Omental fat pad (tissue), 4 donors: ENCODE results near the gene MGMT. TPM values are rescaled to one million over a fixed set of nuclear protein-coding genes. Genes with fewer than 3 reads are reported as not detected.

Source experiments
- ATAC-seq: fragments of 150-250 bp; one replicate; pipeline ENCODE4 v1.9.1; 2016; ENCODE audit warnings: mild to moderate bottlenecking, moderate library complexity; ENCODE audit not compliant: low FRiP score
- DNase-seq: peaks from one replicate; pipeline ENCODE4 v3.0.0-alpha.2; 2019; ENCODE audit warnings: low spot score
- total RNA-seq, 4 donors: library from RNA; depleted of rRNA; stranded (reverse); fragments of >200 nt; gene quantifications; one replicate each; pipeline ENCODE4 v1.1.0, GENCODE V29; 2016
- TF ChIP-seq, protein P1 (sequence below), 3 donors: fragments of 450-650 bp; IDR thresholded peaks; one replicate each; pipeline ENCODE4 v1.5.1; 2016 to 2017; ENCODE audit warnings: antibody characterized with exemption in 3 of 3, mild to moderate bottlenecking in 3 of 3, moderate library complexity in 2 of 3

Gene MGMT
- total RNA-seq, 4 donors from 2014 or later = 27.3 to 56.6 (median 35.4) TPM

DNA sequence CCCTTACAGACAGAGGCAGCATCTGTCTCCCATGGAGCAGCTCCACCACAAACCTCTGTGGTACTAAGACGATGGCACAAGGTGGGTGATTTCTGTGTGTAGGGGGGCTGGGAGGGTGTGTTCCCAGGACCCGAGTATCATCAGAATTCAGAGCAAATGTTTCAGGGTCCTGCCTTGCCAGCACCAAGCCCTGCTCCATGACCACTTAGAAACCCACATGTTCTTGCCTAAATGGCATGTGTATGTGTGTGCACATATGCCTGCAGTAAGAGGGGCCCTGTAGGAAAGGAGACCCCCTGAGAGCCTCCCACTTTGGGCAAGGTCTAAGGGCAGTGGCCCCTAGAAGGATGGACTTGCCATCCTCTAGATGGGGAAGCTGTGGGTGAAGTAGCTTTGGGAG is 17.1 kb upstream of the MGMT start:
- ATAC-seq (no peak), DNase-seq (no peak)
- TF ChIP-seq, protein P1, sequence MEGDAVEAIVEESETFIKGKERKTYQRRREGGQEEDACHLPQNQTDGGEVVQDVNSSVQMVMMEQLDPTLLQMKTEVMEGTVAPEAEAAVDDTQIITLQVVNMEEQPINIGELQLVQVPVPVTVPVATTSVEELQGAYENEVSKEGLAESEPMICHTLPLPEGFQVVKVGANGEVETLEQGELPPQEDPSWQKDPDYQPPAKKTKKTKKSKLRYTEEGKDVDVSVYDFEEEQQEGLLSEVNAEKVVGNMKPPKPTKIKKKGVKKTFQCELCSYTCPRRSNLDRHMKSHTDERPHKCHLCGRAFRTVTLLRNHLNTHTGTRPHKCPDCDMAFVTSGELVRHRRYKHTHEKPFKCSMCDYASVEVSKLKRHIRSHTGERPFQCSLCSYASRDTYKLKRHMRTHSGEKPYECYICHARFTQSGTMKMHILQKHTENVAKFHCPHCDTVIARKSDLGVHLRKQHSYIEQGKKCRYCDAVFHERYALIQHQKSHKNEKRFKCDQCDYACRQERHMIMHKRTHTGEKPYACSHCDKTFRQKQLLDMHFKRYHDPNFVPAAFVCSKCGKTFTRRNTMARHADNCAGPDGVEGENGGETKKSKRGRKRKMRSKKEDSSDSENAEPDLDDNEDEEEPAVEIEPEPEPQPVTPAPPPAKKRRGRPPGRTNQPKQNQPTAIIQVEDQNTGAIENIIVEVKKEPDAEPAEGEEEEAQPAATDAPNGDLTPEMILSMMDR (IDR thresholded peaks at IDR 0.05) = no peak

DNA sequence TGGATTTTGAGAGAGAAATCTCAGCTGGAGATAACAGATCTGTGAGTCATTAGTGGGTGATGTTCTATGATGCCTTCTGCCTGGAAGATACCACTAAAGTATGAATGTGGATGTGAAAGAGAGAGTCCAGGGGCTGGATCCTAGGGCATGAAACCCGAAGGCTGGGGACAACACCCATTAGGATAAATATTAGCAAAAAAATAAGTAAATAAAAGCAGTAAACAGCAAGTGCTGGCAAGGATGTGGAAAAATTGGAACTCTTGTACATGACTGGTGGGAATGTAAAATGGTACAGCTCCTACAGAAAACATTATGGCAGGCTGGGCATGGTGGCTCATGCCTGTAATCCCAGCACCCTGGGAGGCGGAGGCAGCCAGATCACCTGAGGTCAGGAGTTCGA is 16.6 kb upstream of the MGMT start:
- TF ChIP-seq, protein P1 (IDR thresholded peaks at IDR 0.05) = no peak
- DNase-seq (no peak), ATAC-seq (no peak)

DNA sequence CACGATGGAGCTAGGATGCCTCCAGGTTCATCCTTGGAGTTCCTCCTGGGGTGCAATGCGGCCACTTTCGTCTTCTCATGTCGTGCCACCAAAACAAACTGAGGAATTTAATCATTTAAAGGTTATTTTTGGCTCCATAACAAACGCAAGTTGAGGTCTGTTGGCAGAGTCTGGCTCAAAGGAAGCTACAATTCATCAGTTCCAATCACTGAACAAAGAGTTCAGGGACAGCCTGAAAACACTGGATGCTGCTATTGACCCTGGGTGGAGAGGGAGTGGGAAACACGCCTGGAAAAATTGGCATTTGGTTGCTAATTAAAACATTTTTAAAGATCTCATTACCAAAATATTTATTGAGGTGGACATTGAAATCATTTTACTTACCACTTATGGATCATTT is 11.4 kb upstream of the MGMT start:
- ATAC-seq (no peak), DNase-seq (no peak)
- TF ChIP-seq, protein P1 (IDR thresholded peaks at IDR 0.05) = no peak

DNA sequence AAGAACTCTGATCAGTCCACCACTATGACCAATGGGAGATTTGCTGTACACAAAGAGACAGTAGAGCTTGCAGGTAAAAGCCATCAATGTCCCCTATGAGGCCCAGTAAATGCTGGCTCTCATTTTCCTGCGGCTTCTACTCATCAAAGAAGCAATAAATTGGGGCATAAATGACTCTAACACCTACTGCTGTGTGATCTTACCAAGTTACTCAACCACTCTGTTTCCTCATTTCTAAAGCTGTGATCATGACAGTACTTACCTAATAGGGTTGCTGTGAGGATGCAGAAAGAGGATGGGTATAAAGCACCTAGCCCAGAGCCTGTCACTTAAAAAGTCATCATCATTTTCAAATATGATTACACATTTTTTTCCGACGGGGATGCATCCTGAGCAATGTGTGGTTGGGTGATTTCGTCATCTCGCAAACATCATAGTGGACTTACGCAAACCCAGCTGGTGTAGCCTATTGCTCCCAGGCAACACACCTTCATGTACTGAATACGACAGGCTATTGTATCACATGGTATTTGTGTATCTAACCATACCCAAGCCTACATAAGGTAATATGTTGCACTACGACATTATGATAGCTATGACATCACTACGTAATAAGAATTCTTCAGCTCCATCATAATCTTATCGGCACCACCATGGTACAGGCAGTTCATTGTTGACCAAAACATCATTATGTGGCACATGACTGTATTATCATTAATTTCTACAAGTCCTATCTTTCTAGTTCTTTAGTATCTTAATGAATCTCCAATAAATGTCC is 7.1 kb upstream of the MGMT start:
- TF ChIP-seq, protein P1 (IDR thresholded peaks at IDR 0.05) = no peak
- no peak for ATAC-seq
- no peak for DNase-seq

DNA sequence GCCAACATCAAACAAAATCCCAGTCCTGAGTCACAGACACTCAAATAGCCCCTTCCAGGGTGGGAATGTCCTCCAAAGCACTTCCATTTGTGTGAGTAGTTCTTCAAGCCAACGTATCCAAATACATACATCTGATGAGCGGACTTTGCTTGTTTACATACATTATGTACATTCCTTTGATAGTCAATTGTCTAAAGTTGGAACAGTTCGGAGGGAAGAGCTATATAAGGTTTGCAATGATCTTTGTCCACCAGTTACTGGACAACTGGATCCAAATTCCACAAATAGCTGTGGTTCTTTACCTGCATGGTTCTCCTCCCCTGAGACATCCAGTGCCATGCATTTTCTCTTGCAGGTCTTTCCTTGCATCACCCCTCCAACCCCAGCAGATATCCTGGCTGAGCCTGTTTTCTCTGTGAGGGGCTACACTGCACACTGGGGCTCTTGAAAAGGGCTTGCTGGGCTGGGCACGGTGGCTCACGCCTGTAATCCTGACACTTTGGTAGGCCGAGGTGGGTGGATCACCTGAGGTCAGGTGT is 4.7 kb upstream of the MGMT start:
- ATAC-seq = no peak
- TF ChIP-seq, protein P1 (IDR thresholded peaks at IDR 0.05) = no peak
- no peak for DNase-seq

DNA sequence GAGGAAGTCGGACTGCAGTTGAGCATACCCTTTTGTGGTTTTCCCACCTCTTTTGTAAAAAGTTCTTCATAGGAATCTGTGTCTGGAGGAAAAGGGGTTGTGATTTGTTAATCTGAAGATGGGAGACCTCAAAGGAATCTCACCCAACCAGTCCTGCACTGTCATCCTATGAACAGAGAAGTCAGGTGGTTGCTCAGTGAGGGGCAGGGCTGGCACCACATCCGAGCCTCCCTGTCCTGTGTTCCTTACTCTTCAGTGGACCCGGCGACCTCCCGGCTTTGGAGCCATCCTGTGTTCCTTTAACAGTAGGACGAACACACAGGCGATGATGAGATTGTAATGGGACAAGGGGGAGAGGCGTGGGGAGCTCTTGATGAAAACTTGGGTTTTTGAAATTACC is 2.8 kb upstream of the MGMT start:
- no peak for ATAC-seq

More for the DNA sequence above, 2.8 kb upstream of the MGMT start:
- no peak for DNase-seq
- TF ChIP-seq, protein P1 (IDR thresholded peaks at IDR 0.05) = no peak
